CD4-positive, alpha-beta T cell treated with Interleukin-12 subunit alpha and Interleukin-12 subunit beta, for 1 hour (primary cell): ENCODE data around the gene CLIC4.
"Not testable (repeated sequence)": the region's sequence is repeated elsewhere in the genome, so short reads cannot be mapped to it uniquely, and the experiment has no call there.

Source experiments
- DNase-seq: peaks from one replicate; pipeline ENCODE4 v3.0.0-alpha.2; 2020

CLIC4 gene

GRCh38 chr1:24720152-24720551, 25.1 kb upstream of the CLIC4 start:
- no peak for DNase-seq

GRCh38 chr1:24721533-24721932, 23.7 kb upstream of the CLIC4 start:
- DNase-seq, result no peak

GRCh38 chr1:24722073-24723035, 22.9 kb upstream of the CLIC4 start:
- peak; percentile 26 for DNase-seq

- DNase-seq, result no peak
Observed at GRCh38 chr1:24724345-24725208, 20.7 kb upstream of the CLIC4 start.

- DNase-seq, result no peak
Observed at GRCh38 chr1:24725209-24725651, 20.0 kb upstream of the CLIC4 start.

- no peak for DNase-seq
Observed at GRCh38 chr1:24726741-24727140, 18.5 kb upstream of the CLIC4 start.

- peak; percentile 25 for DNase-seq
Observed at GRCh38 chr1:24727501-24728216, 17.6 kb upstream of the CLIC4 start.

GRCh38 chr1:24728982-24729381, 16.3 kb upstream of the CLIC4 start:
- no peak for DNase-seq

- DNase-seq, result no peak
Observed at GRCh38 chr1:24732186-24732885, 12.9 kb upstream of the CLIC4 start.

GRCh38 chr1:24733342-24733741, 11.9 kb upstream of the CLIC4 start:
- not testable (repeated sequence) for DNase-seq

GRCh38 chr1:24735156-24735508, 10.1 kb upstream of the CLIC4 start:
- DNase-seq, result no peak

- no peak for DNase-seq
Observed at GRCh38 chr1:24735509-24736375, 9.5 kb upstream of the CLIC4 start.

- DNase-seq, result no peak
Observed at GRCh38 chr1:24737368-24738117, 7.7 kb upstream of the CLIC4 start.

GRCh38 chr1:24739241-24739640, 6.0 kb upstream of the CLIC4 start:
- DNase-seq, result no peak

- DNase-seq, result no peak
Observed at GRCh38 chr1:24742090-24742938, 2.9 kb upstream of the CLIC4 start.

- no peak for DNase-seq
Observed at GRCh38 chr1:24743404-24744211, 1.6 kb upstream of the CLIC4 start.

- peak; percentile 15 for DNase-seq
Observed at GRCh38 chr1:24745711-24746413, 615 bp downstream of the CLIC4 start.
